SU-DHL-6 (cell line): ENCODE measurements around the gene PDE8B.

ENCODE experiments used
- EZH2phosphoT487 ChIP-seq: fragments of 200-600 bp; sonication (generic), shearing (Covaris generic); conservative IDR thresholded peaks from 2 replicates; pipeline ENCODE4 v1.6.1; 2018; ENCODE audit warnings: mild to moderate bottlenecking, antibody characterized with exemption, low read length, moderate library complexity, mixed read lengths
- TF ChIP-seq, protein P1 (sequence below): fragments of 200-600 bp; sonication (generic); IDR thresholded peaks from one replicate; pipeline ENCODE4 v1.5.1; 2017; ENCODE audit warnings: antibody characterized with exemption, mild to moderate bottlenecking, low read length, moderate library complexity; ENCODE audit not compliant: insufficient read depth, poor library complexity, severe bottlenecking

DNA sequence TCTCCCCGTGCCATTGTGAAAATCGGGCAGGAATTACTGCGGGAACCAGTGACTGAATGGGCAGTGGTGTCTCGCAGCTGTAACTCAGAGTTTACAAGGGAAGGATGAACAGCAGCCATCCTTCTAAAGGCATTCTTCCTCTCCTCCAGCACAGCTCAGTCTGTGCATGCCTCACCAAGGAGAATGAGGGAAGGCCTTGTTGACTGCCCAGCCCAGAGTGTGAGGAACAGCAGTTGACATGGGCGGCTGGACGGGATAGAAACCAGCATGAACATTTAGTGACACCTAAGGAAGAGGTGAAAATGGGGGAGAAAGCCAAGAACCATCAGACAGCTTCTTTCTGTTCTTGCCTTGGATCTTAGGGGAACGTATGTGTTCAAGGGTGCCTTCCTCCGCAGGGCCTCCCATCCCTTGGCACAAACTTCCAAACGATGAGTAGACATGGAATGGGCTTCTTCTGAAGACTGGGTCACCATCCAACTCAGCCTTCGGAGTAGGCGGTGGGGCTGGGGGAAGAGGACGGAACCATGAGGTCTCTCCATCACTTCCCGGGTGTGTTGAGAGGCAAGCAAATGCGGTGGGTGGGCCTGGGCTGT is 887 bp upstream of the PDE8B start:
- TF ChIP-seq, protein P1, sequence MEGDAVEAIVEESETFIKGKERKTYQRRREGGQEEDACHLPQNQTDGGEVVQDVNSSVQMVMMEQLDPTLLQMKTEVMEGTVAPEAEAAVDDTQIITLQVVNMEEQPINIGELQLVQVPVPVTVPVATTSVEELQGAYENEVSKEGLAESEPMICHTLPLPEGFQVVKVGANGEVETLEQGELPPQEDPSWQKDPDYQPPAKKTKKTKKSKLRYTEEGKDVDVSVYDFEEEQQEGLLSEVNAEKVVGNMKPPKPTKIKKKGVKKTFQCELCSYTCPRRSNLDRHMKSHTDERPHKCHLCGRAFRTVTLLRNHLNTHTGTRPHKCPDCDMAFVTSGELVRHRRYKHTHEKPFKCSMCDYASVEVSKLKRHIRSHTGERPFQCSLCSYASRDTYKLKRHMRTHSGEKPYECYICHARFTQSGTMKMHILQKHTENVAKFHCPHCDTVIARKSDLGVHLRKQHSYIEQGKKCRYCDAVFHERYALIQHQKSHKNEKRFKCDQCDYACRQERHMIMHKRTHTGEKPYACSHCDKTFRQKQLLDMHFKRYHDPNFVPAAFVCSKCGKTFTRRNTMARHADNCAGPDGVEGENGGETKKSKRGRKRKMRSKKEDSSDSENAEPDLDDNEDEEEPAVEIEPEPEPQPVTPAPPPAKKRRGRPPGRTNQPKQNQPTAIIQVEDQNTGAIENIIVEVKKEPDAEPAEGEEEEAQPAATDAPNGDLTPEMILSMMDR, result no peak
- TF ChIP-seq EZH2phosphoT487, result no peak
